ENCODE measurements around the gene POLD4. TPM values are rescaled to one million over a fixed set of nuclear protein-coding genes. Genes with fewer than 3 reads are reported as not detected.

Gene POLD4
- total RNA-seq, 1 donor from 2014 or later = 69.3 TPM

GRCh38 chr11:67312187-67313021 lies 40.9 kb downstream of the POLD4 start:
- Histone ChIP-seq H3K27ac (no peak overlapping the region), H3K27me3 (no peaks in the 10 kb centered on the region), H3K36me3 (peaks cover 27% of the 10 kb centered on the region), H3K4me1 (peaks cover 7% of the 10 kb centered on the region), H3K4me3 (no peak overlapping the region), H3K9me3 (no peaks in the 10 kb centered on the region)
- intact Hi-C loops (cut with DNase I) = no loop called here
- no peak for TF ChIP-seq CTCF (IDR thresholded peaks at IDR 0.05)
- ATAC-seq = peak; percentile 18
- peak; percentile 71 for DNase-seq

- no peak overlapping the region for H3K4me3 ChIP-seq
- H3K9me3 ChIP-seq = no peaks in the 10 kb centered on the region
- no peak overlapping the region for H3K27ac ChIP-seq
- peaks cover 7% of the 10 kb centered on the region for H3K4me1 ChIP-seq
- intact Hi-C loops (cut with DNase I) = no loop called here
- ATAC-seq (no peak), DNase-seq (peak; percentile 61)
- no peak for TF ChIP-seq CTCF (IDR thresholded peaks at IDR 0.05)
- H3K27me3 ChIP-seq = no peaks in the 10 kb centered on the region
- peaks cover 30% of the 10 kb centered on the region for H3K36me3 ChIP-seq
Observed at GRCh38 chr11:67311556-67312082, 41.7 kb downstream of the POLD4 start.

GRCh38 chr11:67311051-67311555 lies 42.2 kb downstream of the POLD4 start:
- Histone ChIP-seq H3K9me3 (no peaks in the 10 kb centered on the region), H3K36me3 (peaks cover 30% of the 10 kb centered on the region), H3K4me3 (no peak overlapping the region), H3K27me3 (no peaks in the 10 kb centered on the region), H3K27ac (no peak overlapping the region), H3K4me1 (peaks cover 7% of the 10 kb centered on the region)
- intact Hi-C loops (cut with DNase I) = no loop called here
- DNase-seq = peak; percentile 57
- no peak for TF ChIP-seq CTCF (IDR thresholded peaks at IDR 0.05)
- ATAC-seq = no peak

- DNase-seq (peak; percentile 51), ATAC-seq (no peak)
- Histone ChIP-seq H3K4me3 (no peak overlapping the region), H3K9me3 (no peaks in the 10 kb centered on the region), H3K27ac (no peak overlapping the region), H3K27me3 (no peaks in the 10 kb centered on the region), H3K4me1 (peaks cover 7% of the 10 kb centered on the region), H3K36me3 (peaks cover 30% of the 10 kb centered on the region)
- TF ChIP-seq CTCF (IDR thresholded peaks at IDR 0.05) = no peak
- intact Hi-C loops (cut with DNase I) = no loop called here
Observed at GRCh38 chr11:67310246-67311050, 42.9 kb downstream of the POLD4 start.

- no peak overlapping the region for H3K27ac ChIP-seq
- intact Hi-C loops (cut with DNase I) = no loop called here
- H3K4me3 ChIP-seq = no peak overlapping the region
- no peak for ATAC-seq
- peak; percentile 54 for DNase-seq
- H3K36me3 ChIP-seq = peaks cover 30% of the 10 kb centered on the region
- H3K27me3 ChIP-seq = no peaks in the 10 kb centered on the region
- peaks cover 7% of the 10 kb centered on the region for H3K4me1 ChIP-seq
- no peak for TF ChIP-seq CTCF (IDR thresholded peaks at IDR 0.05)
- no peaks in the 10 kb centered on the region for H3K9me3 ChIP-seq
Observed at GRCh38 chr11:67309661-67310061, 43.7 kb downstream of the POLD4 start.
